Breast epithelium (tissue), 3 donors: ENCODE results near the gene ALOX12B.

ENCODE experiments used
- CTCF ChIP-seq, 3 donors: fragments of 450-650 bp; IDR thresholded peaks; one replicate each; pipeline ENCODE4 v1.5.1; 2016 to 2017; ENCODE audit warnings: antibody characterized with exemption in 3 of 3, mild to moderate bottlenecking in 3 of 3, moderate library complexity in 3 of 3
- POLR2A ChIP-seq: fragments of 450-650 bp; IDR thresholded peaks from one replicate; pipeline ENCODE4 v1.6.1; 2016; ENCODE audit warnings: antibody characterized with exemption, mild to moderate bottlenecking, moderate library complexity
- POLR2AphosphoS5 ChIP-seq, 3 donors: sonication (generic); formaldehyde crosslinking; IDR thresholded peaks; one replicate each; pipeline ENCODE4 v1.6.1; 2017; ENCODE audit warnings: antibody characterized with exemption in 3 of 3

DNA sequence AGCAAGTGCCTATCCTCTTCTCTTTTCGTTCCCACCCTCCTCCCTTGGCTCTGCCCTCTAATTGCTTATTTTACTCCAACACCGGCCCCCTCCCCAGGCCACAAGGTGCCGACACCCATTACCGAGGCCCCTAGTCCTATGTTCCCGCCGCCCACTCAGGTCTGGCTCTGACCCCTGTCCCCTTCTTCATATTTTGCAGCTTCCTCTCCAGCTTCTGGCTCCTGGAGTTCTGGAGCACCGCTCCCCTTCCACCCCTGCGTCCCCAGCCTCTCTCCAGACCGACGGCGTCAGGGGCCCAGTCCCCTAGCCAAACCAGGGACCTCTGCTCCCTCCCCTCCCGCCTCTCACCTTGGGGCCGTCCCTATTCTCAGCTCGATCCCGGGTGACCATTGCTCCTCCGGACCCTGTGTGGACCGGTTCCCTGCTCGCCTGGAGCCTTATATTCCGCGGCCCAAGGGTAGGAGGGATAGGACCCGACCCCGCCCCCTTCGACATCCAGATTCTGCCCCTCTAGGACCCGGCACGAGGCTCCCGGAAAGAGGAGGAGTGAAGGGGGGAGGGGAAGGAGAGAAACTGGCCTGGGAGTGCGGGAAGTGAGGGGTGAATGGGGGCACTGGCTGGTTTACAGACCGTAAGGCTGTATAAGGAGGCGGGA is 36.3 kb upstream of the ALOX12B start, which contains the start of gene HES7:
- no peak for TF ChIP-seq CTCF (IDR thresholded peaks at IDR 0.05)
- no peak for TF ChIP-seq POLR2A
- TF ChIP-seq POLR2AphosphoS5 (IDR thresholded peaks at IDR 0.05), result no peak
